Activated T-helper 2 cell treated with anti-CD3 and anti-CD28 coated beads, Interferon-gamma antibody, Interleukin-2, Interleukin-4, amounts not matched to agents 10 μg/mL and 5 μg/mL and 100 μg/mL, durations not matched to agents 14 hours and 24 hours and 36 hours (primary cell): Measurements from ENCODE around the gene EFCAB13. TPM values are rescaled to one million over a fixed set of nuclear protein-coding genes. Genes with fewer than 3 reads are reported as not detected.

Source experiments
- DNase-seq: peaks from one replicate; pipeline ENCODE4 v3.0.0; 2021; ENCODE audit warnings: low spot score
- H3K27ac Mint-ChIP-seq: one replicate; pipeline ENCODE4 v1.8.0; 2021; ENCODE audit warnings: mixed read lengths
- H3K27me3 Mint-ChIP-seq: one replicate; pipeline ENCODE4 v1.8.0; 2021; ENCODE audit warnings: low read depth, mixed read lengths
- H3K36me3 Mint-ChIP-seq: one replicate; pipeline ENCODE4 v1.8.0; 2021; ENCODE audit warnings: low read depth, mixed read lengths
- H3K4me1 Mint-ChIP-seq: one replicate; pipeline ENCODE4 v1.8.0; 2021; ENCODE audit warnings: low read depth, mixed read lengths
- H3K4me3 Mint-ChIP-seq: one replicate; pipeline ENCODE4 v1.8.0; 2021; ENCODE audit warnings: low read depth, mild to moderate bottlenecking, moderate library complexity, mixed read lengths
- H3K9me3 Mint-ChIP-seq: one replicate; pipeline ENCODE4 v1.8.0; 2021; ENCODE audit warnings: mixed read lengths
- intact Hi-C: fragments of 100-400 bp; cut with micrococcal nuclease; formaldehyde crosslinking; loops from one replicate; pipeline ENCODE4 v1.15.1; 2023
- total RNA-seq: library from RNA; stranded (reverse); gene quantifications from 2 replicates; pipeline ENCODE4 v1.2.3, GENCODE V29; 2022

Gene EFCAB13
- total RNA-seq, 1 donor from 2014 or later, result 2.7 TPM

GRCh38 chr17:47285003-47285402, 38.8 kb upstream of the EFCAB13 start:
- intact Hi-C loops, result no loop called here
- Mint-ChIP-seq H3K27ac (no peak overlapping the region), H3K27me3 (peaks cover 9% of the 10 kb centered on the region), H3K9me3 (no peaks in the 10 kb centered on the region), H3K36me3 (no peaks in the 10 kb centered on the region), H3K4me3 (no peak overlapping the region), H3K4me1 (peaks cover 9% of the 10 kb centered on the region)
- DNase-seq, result no peak

GRCh38 chr17:47286198-47286914, 37.4 kb upstream of the EFCAB13 start:
- H3K36me3 Mint-ChIP-seq, result no peaks in the 10 kb centered on the region
- intact Hi-C loops, result no loop called here
- DNase-seq, result no peak
- peaks cover 9% of the 10 kb centered on the region for H3K27me3 Mint-ChIP-seq
- no peaks in the 10 kb centered on the region for H3K9me3 Mint-ChIP-seq
- H3K4me3 Mint-ChIP-seq, result no peak overlapping the region
- peaks cover 9% of the 10 kb centered on the region for H3K4me1 Mint-ChIP-seq
- no peak overlapping the region for H3K27ac Mint-ChIP-seq

GRCh38 chr17:47287068-47287467, 36.7 kb upstream of the EFCAB13 start:
- Mint-ChIP-seq H3K4me3 (no peak overlapping the region), H3K9me3 (no peaks in the 10 kb centered on the region), H3K27me3 (peaks cover 14% of the 10 kb centered on the region), H3K27ac (no peak overlapping the region), H3K36me3 (no peaks in the 10 kb centered on the region), H3K4me1 (peaks cover 9% of the 10 kb centered on the region)
- intact Hi-C loops, result no loop called here
- DNase-seq, result no peak

- no peak overlapping the region for H3K4me3 Mint-ChIP-seq
- no peak overlapping the region for H3K27ac Mint-ChIP-seq
- H3K4me1 Mint-ChIP-seq, result peaks cover 9% of the 10 kb centered on the region
- DNase-seq, result no peak
- H3K9me3 Mint-ChIP-seq, result no peaks in the 10 kb centered on the region
- no peaks in the 10 kb centered on the region for H3K36me3 Mint-ChIP-seq
- H3K27me3 Mint-ChIP-seq, result peaks cover 14% of the 10 kb centered on the region
- intact Hi-C loops, result no loop called here
These were observed 36.1 kb upstream of the EFCAB13 start for GRCh38 chr17:47287639-47288038.

- peaks cover 12% of the 10 kb centered on the region for H3K27me3 Mint-ChIP-seq
- intact Hi-C loops, result no loop called here
- no peak overlapping the region for H3K4me3 Mint-ChIP-seq
- DNase-seq, result no peak
- H3K36me3 Mint-ChIP-seq, result no peaks in the 10 kb centered on the region
- H3K27ac Mint-ChIP-seq, result no peak overlapping the region
- H3K4me1 Mint-ChIP-seq, result peaks cover 9% of the 10 kb centered on the region
- no peaks in the 10 kb centered on the region for H3K9me3 Mint-ChIP-seq
These were observed 35.1 kb upstream of the EFCAB13 start for GRCh38 chr17:47288531-47289116.

GRCh38 chr17:47289302-47289701, 34.5 kb upstream of the EFCAB13 start:
- Mint-ChIP-seq H3K27ac (no peak overlapping the region), H3K36me3 (no peaks in the 10 kb centered on the region), H3K4me1 (peaks cover 9% of the 10 kb centered on the region), H3K9me3 (no peaks in the 10 kb centered on the region), H3K27me3 (peaks cover 9% of the 10 kb centered on the region), H3K4me3 (no peak overlapping the region)
- intact Hi-C loops, result no loop called here
- no peak for DNase-seq

- peaks cover 9% of the 10 kb centered on the region for H3K4me1 Mint-ChIP-seq
- intact Hi-C loops, result no loop called here
- H3K27me3 Mint-ChIP-seq, result peaks cover 7% of the 10 kb centered on the region
- no peak overlapping the region for H3K4me3 Mint-ChIP-seq
- DNase-seq, result no peak
- no peaks in the 10 kb centered on the region for H3K36me3 Mint-ChIP-seq
- no peaks in the 10 kb centered on the region for H3K9me3 Mint-ChIP-seq
- no peak overlapping the region for H3K27ac Mint-ChIP-seq
These were observed 32.9 kb upstream of the EFCAB13 start for GRCh38 chr17:47290870-47291241.

- H3K4me3 Mint-ChIP-seq, result no peak overlapping the region
- no peaks in the 10 kb centered on the region for H3K36me3 Mint-ChIP-seq
- DNase-seq, result no peak
- H3K4me1 Mint-ChIP-seq, result peaks cover 6% of the 10 kb centered on the region
- peaks cover 7% of the 10 kb centered on the region for H3K27me3 Mint-ChIP-seq
- intact Hi-C loops, result no loop called here
- no peaks in the 10 kb centered on the region for H3K9me3 Mint-ChIP-seq
- H3K27ac Mint-ChIP-seq, result no peak overlapping the region
These were observed 32.4 kb upstream of the EFCAB13 start for GRCh38 chr17:47291242-47291873.

GRCh38 chr17:47292206-47292605, 31.5 kb upstream of the EFCAB13 start:
- H3K27ac Mint-ChIP-seq, result no peak overlapping the region
- no peaks in the 10 kb centered on the region for H3K36me3 Mint-ChIP-seq
- H3K9me3 Mint-ChIP-seq, result no peaks in the 10 kb centered on the region
- H3K4me3 Mint-ChIP-seq, result no peak overlapping the region
- H3K27me3 Mint-ChIP-seq, result peaks cover 7% of the 10 kb centered on the region
- no peak for DNase-seq
- no peaks in the 10 kb centered on the region for H3K4me1 Mint-ChIP-seq
- intact Hi-C loops, result no loop called here

- no peaks in the 10 kb centered on the region for H3K36me3 Mint-ChIP-seq
- H3K4me3 Mint-ChIP-seq, result no peak overlapping the region
- no peak overlapping the region for H3K27ac Mint-ChIP-seq
- no peak for DNase-seq
- peaks cover 7% of the 10 kb centered on the region for H3K27me3 Mint-ChIP-seq
- H3K9me3 Mint-ChIP-seq, result no peaks in the 10 kb centered on the region
- H3K4me1 Mint-ChIP-seq, result peaks cover 2% of the 10 kb centered on the region
- intact Hi-C loops, result no loop called here
These were observed 28.5 kb upstream of the EFCAB13 start for GRCh38 chr17:47295037-47295873.

- H3K4me3 Mint-ChIP-seq, result no peak overlapping the region
- peaks cover 6% of the 10 kb centered on the region for H3K4me1 Mint-ChIP-seq
- H3K27ac Mint-ChIP-seq, result no peak overlapping the region
- H3K27me3 Mint-ChIP-seq, result peaks cover 7% of the 10 kb centered on the region
- no peaks in the 10 kb centered on the region for H3K9me3 Mint-ChIP-seq
- intact Hi-C loops, result no loop called here
- H3K36me3 Mint-ChIP-seq, result no peaks in the 10 kb centered on the region
- DNase-seq, result no peak
These were observed 27.9 kb upstream of the EFCAB13 start for GRCh38 chr17:47295874-47296255.

GRCh38 chr17:47297661-47298400, 25.9 kb upstream of the EFCAB13 start:
- intact Hi-C loops, result no loop called here
- Mint-ChIP-seq H3K27ac (no peak overlapping the region), H3K4me1 (peaks cover 16% of the 10 kb centered on the region), H3K36me3 (no peaks in the 10 kb centered on the region), H3K9me3 (no peaks in the 10 kb centered on the region), H3K27me3 (peaks cover 2% of the 10 kb centered on the region), H3K4me3 (no peak overlapping the region)
- DNase-seq, result no peak
